HepG2 (cell line): ENCODE measurements around the gene KRTAP12-2. TPM values are rescaled to one million over a fixed set of nuclear protein-coding genes. Genes with fewer than 3 reads are reported as not detected.

Experiments
- ATAC-seq: fragments of 200-7000 bp; cut with Tn5 transposase; 3 replicates; pipeline ENCODE4 v1.9.1; 2020; ENCODE audit warnings: mild to moderate bottlenecking, moderate library complexity
- BruUV-seq: library from RNA; stranded (reverse); fragments of 400-500 nt; replicated peaks from 2 replicates; lab custom pipeline; 2021; lab: Mats Ljungman, UMichigan
- CTCF ChIA-PET: fragments of 300-600 bp; formaldehyde crosslinking; extraction: SDS; loops from one replicate; lab custom pipeline; 2021; ENCODE audit warnings: low total read pairs, inconsistent platforms, low intra/inter-chr PET ratio; lab: Yijun Ruan, JAX
- POLR2A ChIA-PET: fragments of 350-600 bp; sonication (Branson Sonifier 250); formaldehyde crosslinking; loops from one replicate; lab custom pipeline; 2020; ENCODE audit warnings: antibody characterized with exemption, inconsistent platforms; lab: Yijun Ruan, JAX
- DNase-seq: peaks from one replicate; pipeline ENCODE4 v3.0.0-alpha.2; 2015; ENCODE audit warnings: low spot score
- FAIRE-seq: peaks from 3 replicates; lab custom pipeline; 2011; peaks lifted over from hg19 to GRCh38; lab: Jason Lieb, UNC
- H2AFZ ChIP-seq: one replicate; pipeline ENCODE4 v1.6.1; 2011; ENCODE audit warnings: low read length, inconsistent platforms
- H3K27ac ChIP-seq: fragments of 300-600 bp; 3 replicates; pipeline ENCODE4 v1.8.0; 2011; ENCODE audit warnings: mixed run types, mild to moderate bottlenecking, mixed read lengths, low read length, inconsistent platforms; ENCODE audit not compliant: insufficient read depth; ENCODE audit errors: extremely low read length
- H3K27me3 ChIP-seq, 2 experiments: fragments of 200-600 bp in 1 of 2; 2 replicates in 1 of 2; 3 replicates in 1 of 2; pipeline versions ENCODE4 v1.6.0 to v1.8.0; 2011; ENCODE audit warnings: low read length in 2 of 2, mild to moderate bottlenecking in 2 of 2, moderate library complexity in 2 of 2, inconsistent platforms in 1 of 2; ENCODE audit not compliant: insufficient read depth in 2 of 2, control insufficient read depth in 1 of 2
- H3K36me3 ChIP-seq, 2 experiments: fragments of 200-600 bp in 1 of 2; replicated peaks in 1 of 2; 2 replicates in 1 of 2; 3 replicates in 1 of 2; pipeline versions ENCODE4 v1.5.1 to v1.8.0; 2011; ENCODE audit warnings: low read length in 2 of 2, inconsistent platforms in 1 of 2; ENCODE audit not compliant: insufficient read depth in 2 of 2, control insufficient read depth in 1 of 2
- H3K4me1 ChIP-seq: 2 replicates; pipeline ENCODE4 v1.5.1; 2012; ENCODE audit warnings: low read length, inconsistent platforms; ENCODE audit not compliant: insufficient read depth
- H3K4me2 ChIP-seq: 2 replicates; pipeline ENCODE4 v1.6.0; 2011; ENCODE audit warnings: low read depth, low read length, inconsistent platforms
- H3K4me3 ChIP-seq, 3 experiments: fragments of 200-600 bp in 1 of 3; sonication (generic), shearing (Covaris generic) in 1 of 3; replicated peaks in 1 of 3; 2 replicates each; pipeline ENCODE4 v1.5.1; 2011 to 2016; ENCODE audit warnings: low read length in 3 of 3, inconsistent platforms in 2 of 3, low read depth in 2 of 3, mild to moderate bottlenecking in 2 of 3, control low read depth in 1 of 3, mixed read lengths in 1 of 3; ENCODE audit not compliant: insufficient read depth in 1 of 3
- H3K79me2 ChIP-seq: one replicate; pipeline ENCODE4 v1.6.1; 2011; ENCODE audit warnings: low read length, inconsistent platforms; ENCODE audit not compliant: insufficient read depth
- H3K9ac ChIP-seq: 2 replicates; pipeline ENCODE4 v1.6.0; 2011; ENCODE audit warnings: mild to moderate bottlenecking, low read depth, low read length, inconsistent platforms; ENCODE audit not compliant: insufficient read depth
- H3K9me3 ChIP-seq: 2 replicates; pipeline ENCODE4 v1.5.1; 2012; ENCODE audit warnings: mild to moderate bottlenecking, low read length
- H4K20me1 ChIP-seq: 2 replicates; pipeline ENCODE4 v1.6.0; 2011; ENCODE audit warnings: inconsistent platforms, mild to moderate bottlenecking, low read length, moderate library complexity; ENCODE audit not compliant: insufficient read depth
- DNMT1 ChIP-seq: sonication (generic); formaldehyde crosslinking; IDR thresholded peaks from 2 replicates; pipeline ENCODE4 v1.5.1; 2020; ENCODE audit warnings: mild to moderate bottlenecking, missing genetic modification reagents
- HCFC1 ChIP-seq: fragments of 150-350 bp; IDR thresholded peaks from 2 replicates; pipeline ENCODE4 v1.6.1; 2014; ENCODE audit warnings: low read depth, low read length
- TCF7L2 ChIP-seq: IDR thresholded peaks from 2 replicates; pipeline ENCODE4 v1.6.1; 2011; ENCODE audit warnings: mild to moderate bottlenecking, low read depth, low read length, moderate library complexity
- ZMYM3 ChIP-seq: sonication (generic); formaldehyde crosslinking; IDR thresholded peaks from 2 replicates; pipeline ENCODE4 v1.5.1; 2020; ENCODE audit warnings: mild to moderate bottlenecking, missing genetic modification reagents
- ZNF160 ChIP-seq: sonication (generic); formaldehyde crosslinking; IDR thresholded peaks from 2 replicates; pipeline ENCODE4 v1.8.0; 2022; ENCODE audit warnings: mild to moderate bottlenecking, inconsistent platforms, missing genetic modification reagents
- ZNF235 ChIP-seq: sonication (generic); formaldehyde crosslinking; IDR thresholded peaks from 2 replicates; pipeline ENCODE4 v1.8.1; 2023; ENCODE audit warnings: mild to moderate bottlenecking, missing genetic modification reagents, borderline replicate concordance
- WGBS: methylation state at CpG from one replicate; pipeline ENCODE4 v1.1.6; 2017; ENCODE audit warnings: low lambda C conversion rate; 5-methylcytosine and 5-hydroxymethylcytosine counted together
- in situ Hi-C: cut with HindIII; loops from 2 replicates; pipeline ENCODE4 v1.10.0; 2017; ENCODE audit warnings: low pct_unique_long_range_greater_than_20kb; ENCODE audit not compliant: extremely low pct_ligation_motif_present
- intact Hi-C: fragments of 100-400 bp; cut with micrococcal nuclease; formaldehyde crosslinking; loops from one replicate; pipeline ENCODE4 v1.10.0; 2022; ENCODE audit not compliant: unreplicated experiment
- polyA plus RNA-seq, 8 experiments: library from polyadenylated mRNA; depleted of rRNA in 3 of 8; stranded (reverse) in 7 of 8; unstranded in 1 of 8; fragments of >200 nt; fragmentation: Illumina TruSeq in 4 of 8; extraction: Trizol in 4 of 8; gene quantifications; 2 replicates each; pipeline versions ENCODE4 v1.2.1 to v1.2.3, GENCODE V29; 2011 to 2016; ENCODE audit warnings: low read depth in 4 of 8, missing spikeins in 1 of 8, mixed read lengths in 1 of 8; ENCODE audit not compliant: insufficient read depth in 1 of 8
- total RNA-seq, 5 experiments: library from RNA; depleted of rRNA; stranded (reverse); fragments of >200 nt; fragmentation: Illumina TruSeq; extraction: Trizol; gene quantifications; 2 replicates each; pipeline ENCODE4 v1.2.3, GENCODE V29; 2016; ENCODE audit warnings: low read depth in 1 of 5
- TF ChIP-seq, protein P1 (sequence below): sonication (generic); formaldehyde crosslinking; IDR thresholded peaks from 2 replicates; pipeline ENCODE4 v1.4.0; 2020; ENCODE audit warnings: missing genetic modification reagents, borderline replicate concordance

KRTAP12-2 gene
- total and polyA plus RNA-seq, 2 of the 13 experiments (the other 11 are each of a cell fraction or from before 2014, with no cell fraction given): not detected

DNA sequence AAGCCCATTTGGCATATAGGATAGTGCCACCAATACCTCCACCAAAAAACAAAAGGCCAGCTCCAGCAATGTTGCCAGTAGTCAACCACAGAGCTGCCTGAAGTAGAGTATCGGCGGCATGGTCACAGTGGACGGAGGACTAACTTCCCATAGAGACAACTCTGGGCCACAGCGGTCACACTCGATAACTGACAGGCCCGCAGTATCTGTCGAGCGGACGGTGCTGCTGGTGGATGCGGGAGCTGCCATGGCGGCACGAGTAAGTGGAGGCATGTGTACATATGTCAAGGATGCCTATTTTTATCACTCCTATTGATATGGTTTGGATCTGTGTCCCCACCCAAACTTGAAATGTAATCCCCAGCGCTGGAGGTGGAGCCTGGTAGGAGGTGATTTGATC, 11.2 kb upstream of the KRTAP12-2 start (continued):
- TF ChIP-seq ZNF235 (CRISPR knock-in tag): no peak
- TF ChIP-seq, all 625 proteins: peak for 0

DNA sequence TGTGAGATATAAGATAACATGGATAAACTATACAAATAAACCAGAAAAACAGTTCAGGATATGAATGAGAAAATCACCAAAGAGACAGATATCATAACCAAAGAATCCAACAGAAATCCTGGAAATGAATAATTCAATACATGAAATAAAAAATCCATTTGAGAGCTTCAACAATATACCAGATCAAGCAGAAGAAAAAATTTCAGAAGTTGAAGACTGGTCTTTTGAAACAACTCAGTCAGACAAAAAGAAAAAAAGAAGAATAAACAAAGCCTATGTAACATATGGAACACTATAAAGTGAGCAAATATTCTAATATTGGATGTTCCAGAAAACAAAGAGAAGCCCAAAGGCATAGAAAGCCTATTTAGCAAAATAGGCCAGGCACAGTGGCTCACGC, 5.2 kb upstream of the KRTAP12-2 start:
- no peak for ATAC-seq

More for the DNA sequence above, 5.2 kb upstream of the KRTAP12-2 start:
- no peak for DNase-seq
- H4K20me1 ChIP-seq: no peaks in the 10 kb centered on the region
- CTCF ChIA-PET: no interaction called here
- 7% methylated on average over 1 of the region's 1 CpG for whole genome bisulfite sequencing
- in situ Hi-C loops (no loop called here), intact Hi-C loops (no loop called here)
- no peaks in the 10 kb centered on the region for H3K36me3 ChIP-seq
- BruUV-seq: no TSS peak
- no peak overlapping the region for H3K9ac ChIP-seq
- H3K4me3 ChIP-seq: no peak overlapping the region
- peaks cover 0 to 14% of the 10 kb centered on the region in 2 experiments; a peak in 2 of 5 replicates for H3K27me3 ChIP-seq
- peaks cover 7% of the 10 kb centered on the region for H3K9me3 ChIP-seq
- H3K4me2 ChIP-seq: no peak overlapping the region
- no peak overlapping the region for H2AFZ ChIP-seq
- H3K27ac ChIP-seq: no peak overlapping the region
- FAIRE-seq: no peak
- TF ChIP-seq ZMYM3 (CRISPR knock-in tag) (no peak), DNMT1 (CRISPR knock-in tag) (no peak), TCF7L2 (no peak), HCFC1 (no peak), ZNF160 (CRISPR knock-in tag) (peak; percentile 79; the same call in 1 of the 2 replicates)
- TF ChIP-seq, protein P1, sequence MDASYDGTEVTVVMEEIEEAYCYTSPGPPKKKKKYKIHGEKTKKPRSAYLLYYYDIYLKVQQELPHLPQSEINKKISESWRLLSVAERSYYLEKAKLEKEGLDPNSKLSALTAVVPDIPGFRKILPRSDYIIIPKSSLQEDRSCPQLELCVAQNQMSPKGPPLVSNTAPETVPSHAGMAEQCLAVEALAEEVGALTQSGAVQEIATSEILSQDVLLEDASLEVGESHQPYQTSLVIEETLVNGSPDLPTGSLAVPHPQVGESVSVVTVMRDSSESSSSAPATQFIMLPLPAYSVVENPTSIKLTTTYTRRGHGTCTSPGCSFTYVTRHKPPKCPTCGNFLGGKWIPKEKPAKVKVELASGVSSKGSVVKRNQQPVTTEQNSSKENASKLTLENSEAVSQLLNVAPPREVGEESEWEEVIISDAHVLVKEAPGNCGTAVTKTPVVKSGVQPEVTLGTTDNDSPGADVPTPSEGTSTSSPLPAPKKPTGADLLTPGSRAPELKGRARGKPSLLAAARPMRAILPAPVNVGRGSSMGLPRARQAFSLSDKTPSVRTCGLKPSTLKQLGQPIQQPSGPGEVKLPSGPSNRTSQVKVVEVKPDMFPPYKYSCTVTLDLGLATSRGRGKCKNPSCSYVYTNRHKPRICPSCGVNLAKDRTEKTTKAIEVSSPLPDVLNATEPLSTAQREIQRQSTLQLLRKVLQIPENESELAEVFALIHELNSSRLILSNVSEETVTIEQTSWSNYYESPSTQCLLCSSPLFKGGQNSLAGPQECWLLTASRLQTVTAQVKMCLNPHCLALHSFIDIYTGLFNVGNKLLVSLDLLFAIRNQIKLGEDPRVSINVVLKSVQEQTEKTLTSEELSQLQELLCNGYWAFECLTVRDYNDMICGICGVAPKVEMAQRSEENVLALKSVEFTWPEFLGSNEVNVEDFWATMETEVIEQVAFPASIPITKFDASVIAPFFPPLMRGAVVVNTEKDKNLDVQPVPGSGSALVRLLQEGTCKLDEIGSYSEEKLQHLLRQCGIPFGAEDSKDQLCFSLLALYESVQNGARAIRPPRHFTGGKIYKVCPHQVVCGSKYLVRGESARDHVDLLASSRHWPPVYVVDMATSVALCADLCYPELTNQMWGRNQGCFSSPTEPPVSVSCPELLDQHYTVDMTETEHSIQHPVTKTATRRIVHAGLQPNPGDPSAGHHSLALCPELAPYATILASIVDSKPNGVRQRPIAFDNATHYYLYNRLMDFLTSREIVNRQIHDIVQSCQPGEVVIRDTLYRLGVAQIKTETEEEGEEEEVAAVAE: no peak
- H3K79me2 ChIP-seq: no peaks in the 10 kb centered on the region
- H3K4me1 ChIP-seq: no peaks in the 10 kb centered on the region
- POLR2A ChIA-PET: no interaction called here
